OCI-LY3 (cell line): ENCODE results near the gene CASP7.

Experiments used
- H2AFZ ChIP-seq: fragments of 200-600, 300-600 bp; shearing (Covaris generic); 2 replicates; pipeline ENCODE4 v1.6.0; 2014; ENCODE audit warnings: antibody characterized with exemption, low read depth, low read length
- H3K27ac ChIP-seq: fragments of 200-600, 300-600 bp; sonication (generic); 2 replicates; pipeline ENCODE4 v1.5.1; 2014; ENCODE audit warnings: mild to moderate bottlenecking, low read length, moderate library complexity, mixed read lengths
- H3K27me3 ChIP-seq: fragments of 200-600, 300-600 bp; sonication (generic); 2 replicates; pipeline ENCODE4 v1.6.1; 2014; ENCODE audit warnings: low read depth, low read length, mixed read lengths
- H3K36me3 ChIP-seq: fragments of 200-600, 300-600 bp; sonication (generic); replicated peaks from 2 replicates; pipeline ENCODE3; 2014; ENCODE audit warnings: low read depth, low read length, mixed read lengths
- H3K4me1 ChIP-seq: fragments of 300-600, 200-600 bp; sonication (generic); 2 replicates; pipeline ENCODE4 v1.6.1; 2014; ENCODE audit warnings: low read length, mixed read lengths
- H3K4me2 ChIP-seq: fragments of 200-600, 300-600 bp; sonication (generic); 2 replicates; pipeline ENCODE4 v1.6.1; 2014; ENCODE audit warnings: low read length, mixed read lengths
- H3K4me3 ChIP-seq: fragments of 300-600, 200-600 bp; sonication (generic); 2 replicates; pipeline ENCODE4 v1.5.1; 2014; ENCODE audit warnings: antibody characterized with exemption, mild to moderate bottlenecking, low read length, moderate library complexity
- H3K79me2 ChIP-seq: fragments of 300-600, 200-600 bp; shearing (Covaris generic); 2 replicates; pipeline ENCODE4 v1.6.1; 2014; ENCODE audit warnings: mild to moderate bottlenecking, low read length, mixed read lengths
- H3K9ac ChIP-seq: fragments of 300-600, 200-600 bp; shearing (Covaris generic); 2 replicates; pipeline ENCODE4 v1.6.0; 2014; ENCODE audit warnings: mild to moderate bottlenecking, low read length, moderate library complexity
- H3K9me3 ChIP-seq: fragments of 200-600, 300-600 bp; shearing (Covaris generic); 2 replicates; pipeline ENCODE4 v1.6.1; 2014; ENCODE audit warnings: low read length, mixed read lengths; ENCODE audit not compliant: insufficient read depth
- H4K20me1 ChIP-seq: fragments of 200-600, 300-600 bp; sonication (generic); 2 replicates; pipeline ENCODE4 v1.6.1; 2016; ENCODE audit warnings: low read length, mixed read lengths; ENCODE audit not compliant: insufficient read depth
- EZH2phosphoT487 ChIP-seq: fragments of 200-600 bp; shearing (Covaris generic); IDR thresholded peaks from 2 replicates; pipeline ENCODE4 v1.6.1; 2018; ENCODE audit warnings: antibody characterized with exemption, mixed run types, low read depth
- TF ChIP-seq, protein P1 (sequence below): fragments of 200-600, 300-600 bp; sonication (generic); IDR thresholded peaks from 2 replicates; pipeline ENCODE4 v1.5.1; 2014; ENCODE audit warnings: antibody characterized with exemption, low read length, low read depth

Gene CASP7

DNA sequence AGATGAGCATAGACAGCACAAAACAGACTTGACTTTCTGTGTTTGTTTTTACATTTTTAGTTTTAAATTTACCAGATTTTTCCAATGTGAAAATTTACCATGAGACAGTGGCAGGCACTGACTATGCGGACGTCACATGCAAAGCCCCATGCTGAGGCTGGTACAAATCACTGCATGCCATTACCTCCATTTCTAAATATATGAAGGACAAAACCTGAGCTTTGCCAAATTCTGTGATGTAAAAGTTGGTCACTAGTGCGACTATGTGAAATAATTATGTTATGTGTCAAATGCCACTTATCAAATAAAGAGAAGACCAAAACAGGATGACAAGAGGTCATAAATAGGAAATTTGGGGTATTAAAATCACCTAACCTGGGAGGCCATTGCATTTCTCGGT, 38.0 kb upstream of the CASP7 start:
- H3K9ac ChIP-seq = no peak overlapping the region

DNA sequence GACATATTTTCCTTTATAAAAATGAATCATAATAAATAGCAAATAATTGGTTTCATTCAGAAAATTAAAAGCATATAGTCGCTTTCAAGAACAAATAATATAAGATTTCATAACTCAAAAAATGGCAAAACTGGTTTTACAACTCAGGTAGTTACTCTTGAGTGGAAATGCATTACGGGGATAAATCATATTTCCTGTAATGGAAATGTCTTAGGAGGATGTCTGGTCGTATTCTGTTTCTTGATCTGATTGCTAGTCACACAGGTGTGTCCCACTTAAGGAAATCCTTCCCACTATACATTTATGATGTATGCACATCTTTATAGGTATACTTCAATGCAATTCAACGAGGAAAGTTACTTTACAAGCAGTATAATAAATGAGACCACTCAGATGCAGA, 36.5 kb upstream of the CASP7 start:
- TF ChIP-seq EZH2phosphoT487 = no peak
- TF ChIP-seq, protein P1, sequence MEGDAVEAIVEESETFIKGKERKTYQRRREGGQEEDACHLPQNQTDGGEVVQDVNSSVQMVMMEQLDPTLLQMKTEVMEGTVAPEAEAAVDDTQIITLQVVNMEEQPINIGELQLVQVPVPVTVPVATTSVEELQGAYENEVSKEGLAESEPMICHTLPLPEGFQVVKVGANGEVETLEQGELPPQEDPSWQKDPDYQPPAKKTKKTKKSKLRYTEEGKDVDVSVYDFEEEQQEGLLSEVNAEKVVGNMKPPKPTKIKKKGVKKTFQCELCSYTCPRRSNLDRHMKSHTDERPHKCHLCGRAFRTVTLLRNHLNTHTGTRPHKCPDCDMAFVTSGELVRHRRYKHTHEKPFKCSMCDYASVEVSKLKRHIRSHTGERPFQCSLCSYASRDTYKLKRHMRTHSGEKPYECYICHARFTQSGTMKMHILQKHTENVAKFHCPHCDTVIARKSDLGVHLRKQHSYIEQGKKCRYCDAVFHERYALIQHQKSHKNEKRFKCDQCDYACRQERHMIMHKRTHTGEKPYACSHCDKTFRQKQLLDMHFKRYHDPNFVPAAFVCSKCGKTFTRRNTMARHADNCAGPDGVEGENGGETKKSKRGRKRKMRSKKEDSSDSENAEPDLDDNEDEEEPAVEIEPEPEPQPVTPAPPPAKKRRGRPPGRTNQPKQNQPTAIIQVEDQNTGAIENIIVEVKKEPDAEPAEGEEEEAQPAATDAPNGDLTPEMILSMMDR = no peak
- Histone ChIP-seq H4K20me1 (no peaks in the 10 kb centered on the region), H2AFZ (no peak overlapping the region), H3K4me2 (no peak overlapping the region), H3K9me3 (no peaks in the 10 kb centered on the region), H3K27me3 (peaks cover 15% of the 10 kb centered on the region; the same call in 1 of the 2 replicates), H3K9ac (no peak overlapping the region), H3K4me3 (no peak overlapping the region), H3K36me3 (no peaks in the 10 kb centered on the region), H3K27ac (no peak overlapping the region), H3K79me2 (no peaks in the 10 kb centered on the region), H3K4me1 (no peaks in the 10 kb centered on the region)

More for the DNA sequence above, 38.0 kb upstream of the CASP7 start:
- no peak overlapping the region for H2AFZ ChIP-seq
- H4K20me1 ChIP-seq = no peaks in the 10 kb centered on the region
- no peak overlapping the region for H3K4me3 ChIP-seq
- peaks cover 15% of the 10 kb centered on the region; the same call in 1 of the 2 replicates for H3K27me3 ChIP-seq
- H3K79me2 ChIP-seq = no peaks in the 10 kb centered on the region
- H3K4me2 ChIP-seq = no peak overlapping the region
- no peak overlapping the region for H3K27ac ChIP-seq
- H3K9me3 ChIP-seq = no peaks in the 10 kb centered on the region
- no peaks in the 10 kb centered on the region for H3K4me1 ChIP-seq
- TF ChIP-seq EZH2phosphoT487 = no peak
- TF ChIP-seq, protein P1 = no peak
- no peaks in the 10 kb centered on the region for H3K36me3 ChIP-seq

DNA sequence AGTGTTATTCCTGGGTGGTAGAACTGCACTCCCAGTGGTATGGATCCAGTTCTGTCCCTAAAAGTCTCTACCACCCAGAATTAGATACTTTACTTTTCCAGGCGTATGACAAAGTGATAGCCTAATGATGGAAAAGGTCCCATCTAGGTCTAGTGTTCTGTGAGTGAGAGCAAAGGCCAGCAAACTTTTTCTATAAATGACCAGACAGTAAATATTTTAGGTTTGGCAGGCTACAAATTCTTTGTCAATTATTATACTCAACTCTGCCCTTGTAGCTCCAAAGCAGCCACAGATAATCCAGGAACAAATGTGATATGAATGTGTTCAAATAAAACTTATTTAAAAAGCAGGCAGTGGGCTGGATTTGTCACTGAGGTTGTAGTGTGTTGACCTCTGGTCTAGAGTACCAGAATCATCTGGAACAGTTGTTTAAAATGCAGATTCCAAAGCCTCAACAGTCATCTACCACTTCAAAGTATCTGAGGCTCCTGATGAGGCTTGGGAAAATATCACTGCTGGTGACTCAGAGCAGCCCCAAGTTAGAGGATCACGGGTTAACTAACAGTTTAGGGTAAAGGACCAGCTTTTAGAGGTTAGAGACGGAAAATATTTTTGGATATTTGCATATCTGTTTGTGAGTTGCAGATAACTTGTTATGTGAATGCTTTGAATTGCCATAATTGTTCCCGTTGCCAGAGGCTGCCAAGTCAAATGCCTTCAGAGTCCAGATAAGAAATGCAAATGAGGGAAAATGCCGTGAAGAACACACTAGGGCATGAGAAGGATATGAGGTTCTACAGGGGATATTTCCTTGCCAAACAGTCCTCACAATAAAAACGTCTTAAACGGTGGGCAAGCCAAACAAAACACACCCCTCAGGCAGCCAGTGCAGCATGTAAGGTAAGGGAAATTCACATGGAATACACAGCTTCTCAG, 35.3 kb upstream of the CASP7 start:
- TF ChIP-seq, protein P1 = no peak
- TF ChIP-seq EZH2phosphoT487 = no peak
- Histone ChIP-seq H3K4me2 (no peak overlapping the region), H3K9me3 (no peaks in the 10 kb centered on the region)

DNA sequence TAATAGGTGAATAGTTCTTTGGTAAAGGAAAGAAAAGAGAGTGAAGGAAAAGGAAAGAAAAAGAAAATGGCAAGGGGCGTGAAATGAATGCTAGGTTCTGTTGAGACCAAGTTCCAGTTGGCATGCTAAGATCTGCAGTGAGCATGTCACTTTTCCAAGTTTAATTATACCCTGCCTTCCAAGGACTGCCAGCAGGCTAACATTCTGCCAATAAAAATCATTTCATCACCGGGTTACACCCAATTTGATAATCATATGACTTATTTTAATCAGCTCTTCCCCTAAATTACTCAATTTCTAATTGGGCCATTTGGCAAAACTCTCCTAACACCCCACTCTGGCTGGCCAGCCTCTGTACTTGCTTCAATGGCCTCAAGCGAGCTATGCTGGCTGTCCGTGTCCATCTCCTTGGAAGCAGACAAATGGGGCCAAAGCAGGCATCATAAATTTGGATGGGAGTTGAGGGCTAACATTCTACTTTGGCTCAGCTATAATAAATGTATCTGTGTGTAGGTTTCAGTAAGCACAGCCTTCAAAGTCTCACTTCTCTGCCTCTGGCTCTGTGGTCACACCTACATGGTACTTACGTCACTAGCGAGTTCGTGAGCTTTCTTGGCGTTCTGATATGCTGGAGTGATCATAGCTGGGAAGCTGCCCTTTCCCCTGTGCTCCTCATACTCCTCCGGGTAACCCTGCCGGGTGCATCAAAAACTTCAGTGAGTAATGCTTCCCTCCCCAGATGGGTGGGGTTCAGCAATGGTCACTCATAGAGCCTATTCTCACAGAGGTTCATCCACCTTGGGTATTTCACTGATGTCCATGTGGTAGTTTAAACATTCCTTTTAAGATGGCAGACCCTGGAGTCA, 33.1 kb upstream of the CASP7 start:
- TF ChIP-seq EZH2phosphoT487 = no peak
- H2AFZ ChIP-seq = no peak overlapping the region
- H3K9me3 ChIP-seq = no peaks in the 10 kb centered on the region
- no peaks in the 10 kb centered on the region for H3K79me2 ChIP-seq
- H3K4me1 ChIP-seq = no peaks in the 10 kb centered on the region
- peaks cover 12% of the 10 kb centered on the region; the same call in 1 of the 2 replicates for H3K27me3 ChIP-seq
- no peaks in the 10 kb centered on the region for H3K36me3 ChIP-seq
- H4K20me1 ChIP-seq = no peaks in the 10 kb centered on the region
- H3K4me2 ChIP-seq = no peak overlapping the region
- H3K27ac ChIP-seq = no peak overlapping the region
- no peak overlapping the region for H3K9ac ChIP-seq
- no peak overlapping the region for H3K4me3 ChIP-seq

More for the DNA sequence above, 35.3 kb upstream of the CASP7 start:
- H3K4me3 ChIP-seq = no peak overlapping the region
- H3K4me1 ChIP-seq = no peaks in the 10 kb centered on the region
- no peaks in the 10 kb centered on the region for H3K36me3 ChIP-seq
- H3K27me3 ChIP-seq = peaks cover 19% of the 10 kb centered on the region; the same call in 1 of the 2 replicates
- H2AFZ ChIP-seq = no peak overlapping the region
- no peaks in the 10 kb centered on the region for H3K79me2 ChIP-seq
- H3K9ac ChIP-seq = no peak overlapping the region
- no peaks in the 10 kb centered on the region for H4K20me1 ChIP-seq
- no peak overlapping the region for H3K27ac ChIP-seq
